ENCODE results near the gene SYT1. TPM values are rescaled to one million over a fixed set of nuclear protein-coding genes. Genes with fewer than 3 reads are reported as not detected.

The SYT1 gene
- 0.16 TPM for polyA plus RNA-seq (2012; ENCODE audit: insufficient read length, low read depth)

DNA sequence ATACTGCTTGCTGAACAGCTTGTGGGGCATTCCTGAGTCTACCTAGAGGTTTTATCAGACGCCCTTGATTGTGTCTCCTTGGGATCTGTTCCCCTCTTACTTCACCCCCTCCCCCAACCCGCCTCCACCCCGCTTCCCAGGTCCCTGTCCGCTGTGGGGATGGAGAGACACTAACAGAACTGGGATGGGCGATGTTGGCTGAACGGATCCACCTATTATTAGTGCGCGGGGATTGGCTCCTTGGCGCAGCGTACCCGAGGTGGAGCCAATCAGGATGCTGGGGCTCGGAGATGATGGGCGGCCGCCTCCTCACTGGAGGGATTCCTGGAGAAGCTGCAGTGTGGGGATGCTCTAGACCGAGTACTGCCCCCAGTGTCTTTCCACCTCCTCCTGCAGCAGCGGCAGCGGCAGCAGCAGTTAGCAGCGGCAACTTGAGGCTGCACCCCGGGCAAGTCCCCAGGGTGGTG is at the start of gene SYT1:
Gene SYT1, plus strand, starts transcription at position 372 of the 467 bp plus-strand sequence.
- TF ChIP-seq POLR2AphosphoS5 (IDR thresholded peaks at IDR 0.05; ENCODE audit: low read depth, low read length) (no peak), TAF1 (IDR thresholded peaks at IDR 0.05; ENCODE audit: borderline replicate concordance, insufficient read depth, low read length) (no peak), SIN3A (IDR thresholded peaks at IDR 0.05; ENCODE audit: borderline replicate concordance, insufficient read depth, low read length) (no peak), FOXP2 (optimal IDR thresholded peaks at IDR 0.05; ENCODE audit: borderline replicate concordance, extremely low read depth, extremely low read length, insufficient read depth) (no peak)
- TF ChIP-seq, protein P1, sequence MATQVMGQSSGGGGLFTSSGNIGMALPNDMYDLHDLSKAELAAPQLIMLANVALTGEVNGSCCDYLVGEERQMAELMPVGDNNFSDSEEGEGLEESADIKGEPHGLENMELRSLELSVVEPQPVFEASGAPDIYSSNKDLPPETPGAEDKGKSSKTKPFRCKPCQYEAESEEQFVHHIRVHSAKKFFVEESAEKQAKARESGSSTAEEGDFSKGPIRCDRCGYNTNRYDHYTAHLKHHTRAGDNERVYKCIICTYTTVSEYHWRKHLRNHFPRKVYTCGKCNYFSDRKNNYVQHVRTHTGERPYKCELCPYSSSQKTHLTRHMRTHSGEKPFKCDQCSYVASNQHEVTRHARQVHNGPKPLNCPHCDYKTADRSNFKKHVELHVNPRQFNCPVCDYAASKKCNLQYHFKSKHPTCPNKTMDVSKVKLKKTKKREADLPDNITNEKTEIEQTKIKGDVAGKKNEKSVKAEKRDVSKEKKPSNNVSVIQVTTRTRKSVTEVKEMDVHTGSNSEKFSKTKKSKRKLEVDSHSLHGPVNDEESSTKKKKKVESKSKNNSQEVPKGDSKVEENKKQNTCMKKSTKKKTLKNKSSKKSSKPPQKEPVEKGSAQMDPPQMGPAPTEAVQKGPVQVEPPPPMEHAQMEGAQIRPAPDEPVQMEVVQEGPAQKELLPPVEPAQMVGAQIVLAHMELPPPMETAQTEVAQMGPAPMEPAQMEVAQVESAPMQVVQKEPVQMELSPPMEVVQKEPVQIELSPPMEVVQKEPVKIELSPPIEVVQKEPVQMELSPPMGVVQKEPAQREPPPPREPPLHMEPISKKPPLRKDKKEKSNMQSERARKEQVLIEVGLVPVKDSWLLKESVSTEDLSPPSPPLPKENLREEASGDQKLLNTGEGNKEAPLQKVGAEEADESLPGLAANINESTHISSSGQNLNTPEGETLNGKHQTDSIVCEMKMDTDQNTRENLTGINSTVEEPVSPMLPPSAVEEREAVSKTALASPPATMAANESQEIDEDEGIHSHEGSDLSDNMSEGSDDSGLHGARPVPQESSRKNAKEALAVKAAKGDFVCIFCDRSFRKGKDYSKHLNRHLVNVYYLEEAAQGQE (IDR thresholded peaks at IDR 0.05; ENCODE audit: insufficient read depth in 1 of 2, low read depth in 2 of 2, low read length in 2 of 2): no peak

DNA sequence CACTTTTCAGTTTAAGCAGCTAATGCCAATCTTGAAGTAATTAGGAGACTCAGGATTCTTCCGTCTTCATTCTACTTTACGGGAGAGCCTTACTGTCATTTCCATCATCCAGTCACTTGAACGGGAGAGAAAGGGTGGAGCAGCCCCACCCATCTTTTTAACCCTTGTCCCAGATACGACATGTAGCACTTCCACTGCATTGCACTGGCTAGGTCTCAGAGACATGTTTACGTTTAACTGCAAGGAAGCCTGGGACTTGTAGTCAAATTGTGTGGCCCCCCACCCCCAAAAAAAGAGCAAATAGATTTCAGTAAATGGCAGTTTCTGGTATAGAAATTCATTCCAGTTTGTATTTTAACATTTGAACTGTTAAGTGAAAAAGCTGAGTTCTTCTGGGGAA is 46.1 kb upstream of the SYT1 start:
- no peak for TF ChIP-seq SIN3A (IDR thresholded peaks at IDR 0.05; ENCODE audit: borderline replicate concordance, insufficient read depth, low read length)

DNA sequence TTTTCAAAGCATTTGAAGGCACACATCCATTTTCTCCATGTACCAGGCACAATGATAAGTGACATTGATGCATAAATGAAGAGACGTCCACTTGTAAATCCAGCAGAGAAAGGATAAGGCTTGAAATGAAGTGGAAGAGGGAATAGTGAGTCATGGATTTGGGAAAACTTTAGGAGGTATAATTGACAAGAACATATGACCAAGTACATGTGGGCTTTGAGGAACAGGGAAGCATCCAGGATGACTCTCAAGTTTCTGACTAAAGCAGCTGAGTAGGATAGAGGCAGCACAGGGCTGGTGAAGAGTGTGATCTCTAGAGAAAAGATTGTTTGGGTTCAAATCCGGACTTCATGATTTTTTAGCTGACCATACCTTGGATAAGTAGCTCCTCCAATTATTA is 43.6 kb upstream of the SYT1 start:
- TF ChIP-seq, protein P1 (IDR thresholded peaks at IDR 0.05; ENCODE audit: insufficient read depth in 1 of 2, low read depth in 2 of 2, low read length in 2 of 2): no peak
- TF ChIP-seq POLR2AphosphoS5 (IDR thresholded peaks at IDR 0.05; ENCODE audit: low read depth, low read length) (no peak), SIN3A (IDR thresholded peaks at IDR 0.05; ENCODE audit: borderline replicate concordance, insufficient read depth, low read length) (no peak), TAF1 (IDR thresholded peaks at IDR 0.05; ENCODE audit: borderline replicate concordance, insufficient read depth, low read length) (no peak), FOXP2 (optimal IDR thresholded peaks at IDR 0.05; ENCODE audit: borderline replicate concordance, extremely low read depth, extremely low read length, insufficient read depth) (no peak)

DNA sequence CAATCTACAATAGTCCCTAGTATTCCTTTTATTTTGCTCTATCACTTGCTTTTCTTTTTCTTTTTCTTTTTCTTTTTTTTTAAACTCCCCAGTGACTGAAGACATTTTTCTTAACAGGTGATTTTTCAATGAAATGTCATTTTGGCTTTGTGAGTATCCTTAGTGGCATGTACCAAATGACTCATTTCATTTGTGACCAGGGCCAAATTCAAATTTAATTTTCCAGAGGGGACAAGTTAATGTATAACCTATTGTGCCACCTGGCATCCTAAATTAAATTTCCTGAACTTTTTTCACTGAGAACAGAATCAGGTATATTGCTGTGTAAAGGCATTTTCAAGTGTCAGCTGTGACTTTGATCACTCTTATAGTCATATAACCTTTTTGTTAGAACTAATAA is 39.7 kb upstream of the SYT1 start:
- TF ChIP-seq FOXP2 (optimal IDR thresholded peaks at IDR 0.05; ENCODE audit: borderline replicate concordance, extremely low read depth, extremely low read length, insufficient read depth) (no peak), SIN3A (IDR thresholded peaks at IDR 0.05; ENCODE audit: borderline replicate concordance, insufficient read depth, low read length) (no peak), POLR2AphosphoS5 (IDR thresholded peaks at IDR 0.05; ENCODE audit: low read depth, low read length) (no peak), TAF1 (IDR thresholded peaks at IDR 0.05; ENCODE audit: borderline replicate concordance, insufficient read depth, low read length) (no peak)
- TF ChIP-seq, protein P1 (IDR thresholded peaks at IDR 0.05; ENCODE audit: insufficient read depth in 1 of 2, low read depth in 2 of 2, low read length in 2 of 2): no peak

DNA sequence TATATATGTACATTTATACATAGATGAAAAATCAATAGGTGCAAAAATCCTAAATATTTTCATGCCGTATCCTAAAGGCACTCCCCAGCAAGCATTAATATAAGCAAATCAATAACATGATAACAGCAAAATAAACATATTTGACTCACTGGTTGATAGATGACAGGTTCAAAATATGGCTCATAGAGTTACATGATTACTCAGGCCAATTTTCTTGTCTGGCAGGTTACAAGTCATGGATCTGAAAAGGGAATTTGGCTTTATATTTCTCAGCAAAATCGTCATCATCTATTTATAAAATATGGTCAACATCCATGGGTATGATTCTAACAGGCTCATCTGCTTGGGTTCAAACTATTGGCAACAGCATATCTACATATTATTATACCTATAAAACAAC is 34.9 kb upstream of the SYT1 start:
- TF ChIP-seq SIN3A (IDR thresholded peaks at IDR 0.05; ENCODE audit: borderline replicate concordance, insufficient read depth, low read length) (no peak), TAF1 (IDR thresholded peaks at IDR 0.05; ENCODE audit: borderline replicate concordance, insufficient read depth, low read length) (no peak), FOXP2 (optimal IDR thresholded peaks at IDR 0.05; ENCODE audit: borderline replicate concordance, extremely low read depth, extremely low read length, insufficient read depth) (no peak), POLR2AphosphoS5 (IDR thresholded peaks at IDR 0.05; ENCODE audit: low read depth, low read length) (no peak)
- TF ChIP-seq, protein P1 (IDR thresholded peaks at IDR 0.05; ENCODE audit: insufficient read depth in 1 of 2, low read depth in 2 of 2, low read length in 2 of 2): no peak
